Measurements from ENCODE around the gene GRWD1. TPM values are rescaled to one million over a fixed set of nuclear protein-coding genes. Genes with fewer than 3 reads are reported as not detected.

Gene GRWD1
- 17.5 TPM for total RNA-seq
- long read RNA-seq, full-length matches to known transcripts = 59 of 68 reads
- long read RNA-seq, partial matches to known transcripts = 9 of 68 reads
- long read RNA-seq, other reads (novel, unspliced or antisense) = 0 of 68 reads

DNA sequence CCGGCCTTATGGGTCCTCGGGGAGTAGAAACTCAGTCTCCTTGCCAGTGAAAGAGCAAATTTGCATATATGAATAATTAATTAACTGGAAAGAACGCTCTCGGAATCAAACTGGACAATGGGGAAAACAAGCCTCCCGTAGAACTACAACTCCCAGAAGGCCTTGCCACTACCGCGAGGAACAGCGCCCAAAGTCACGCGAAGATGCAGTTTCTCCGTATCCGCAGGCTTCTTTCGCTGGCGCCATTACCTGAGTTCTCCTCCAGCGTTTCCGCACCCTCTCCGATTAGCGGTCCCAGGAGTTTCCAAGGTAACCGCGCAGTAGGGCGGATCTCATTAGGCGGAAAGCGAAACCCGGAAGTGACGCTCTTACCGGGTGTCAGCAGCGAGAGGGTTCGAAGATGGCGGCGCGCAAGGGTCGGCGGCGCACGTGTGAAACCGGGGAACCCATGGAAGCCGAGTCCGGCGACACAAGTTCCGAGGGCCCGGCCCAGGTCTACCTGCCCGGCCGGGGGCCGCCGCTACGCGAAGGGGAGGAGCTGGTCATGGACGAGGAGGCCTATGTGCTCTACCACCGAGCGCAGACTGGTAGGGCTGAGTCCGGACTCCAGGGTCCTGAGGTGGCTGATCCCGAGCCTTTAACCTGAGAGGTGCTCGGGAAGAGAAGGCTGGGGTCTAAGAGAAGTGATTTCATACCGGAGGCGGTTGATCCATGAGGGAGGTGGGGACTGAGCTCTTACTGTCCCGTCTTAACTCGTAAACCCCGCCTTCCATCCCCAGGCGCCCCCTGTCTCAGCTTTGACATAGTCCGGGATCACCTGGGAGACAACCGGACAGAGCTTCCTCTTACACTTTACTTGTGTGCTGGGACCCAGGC is at the start of gene GRWD1:
GRWD1 (plus strand) TSS at position 378 of the 876 bp plus-strand sequence; CDS start at position 401, 23 bp downstream.
- intact Hi-C loops (cut with DNase I) = loop anchor here (1.0 to 10.0 kb wide), 4 partner anchors 23 to 141 kb away; partner anchors contain the start of genes CYTH2, GRIN2D, KDELR1 and SYNGR4
- DNase-seq (ENCODE audit: low spot score) = peak; percentile 95

- DNase-seq (ENCODE audit: low spot score) = no peak
- intact Hi-C loops (cut with DNase I) = no loop called here
These were observed 49.6 kb upstream of the GRWD1 start for GRCh38 chr19:48396016-48396823.

GRCh38 chr19:48396824-48397176 is 49.0 kb upstream of the GRWD1 start:
- no peak for DNase-seq (ENCODE audit: low spot score)
- intact Hi-C loops (cut with DNase I) = no loop called here

- intact Hi-C loops (cut with DNase I) = no loop called here
- DNase-seq (ENCODE audit: low spot score) = no peak
These were observed 48.3 kb upstream of the GRWD1 start for GRCh38 chr19:48397263-48398101.

DNA sequence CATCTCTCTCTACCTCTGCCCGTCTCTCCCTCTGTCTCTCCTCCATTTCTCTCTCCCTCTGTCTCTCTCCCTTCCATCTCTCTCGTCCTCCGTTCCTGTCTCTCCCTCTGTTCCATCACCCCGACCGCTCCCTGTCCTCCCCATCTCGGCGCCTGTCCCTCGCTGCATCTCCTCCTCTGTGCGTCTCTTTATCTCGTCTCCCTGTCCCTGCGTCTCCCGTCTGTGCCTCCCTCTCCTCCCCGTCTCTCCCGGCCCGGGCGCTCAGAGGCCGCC is 47.7 kb upstream of the GRWD1 start:
- intact Hi-C loops (cut with DNase I) = no loop called here
- DNase-seq (ENCODE audit: low spot score) = no peak

- intact Hi-C loops (cut with DNase I) = no loop called here
- peak; percentile 89 for DNase-seq (ENCODE audit: low spot score)
These were observed 47.2 kb upstream of the GRWD1 start for GRCh38 chr19:48398375-48399235.

- intact Hi-C loops (cut with DNase I) = no loop called here
- DNase-seq (ENCODE audit: low spot score) = no peak
These were observed 45.6 kb upstream of the GRWD1 start for GRCh38 chr19:48400018-48400742.

- no peak for DNase-seq (ENCODE audit: low spot score)
- intact Hi-C loops (cut with DNase I) = no loop called here
These were observed 44.5 kb upstream of the GRWD1 start for GRCh38 chr19:48401287-48401686.

- DNase-seq (ENCODE audit: low spot score) = no peak
- intact Hi-C loops (cut with DNase I) = no loop called here
These were observed 42.2 kb upstream of the GRWD1 start for GRCh38 chr19:48403606-48404005.

GRCh38 chr19:48405010-48405659 is 40.6 kb upstream of the GRWD1 start:
- intact Hi-C loops (cut with DNase I) = no loop called here
- DNase-seq (ENCODE audit: low spot score) = no peak

- no peak for DNase-seq (ENCODE audit: low spot score)
- intact Hi-C loops (cut with DNase I) = no loop called here
These were observed 39.9 kb upstream of the GRWD1 start for GRCh38 chr19:48405850-48406249.

- intact Hi-C loops (cut with DNase I) = no loop called here
- no peak for DNase-seq (ENCODE audit: low spot score)
These were observed 31.8 kb upstream of the GRWD1 start for GRCh38 chr19:48413879-48414587.

GRCh38 chr19:48415395-48415794 is 30.4 kb upstream of the GRWD1 start:
- intact Hi-C loops (cut with DNase I) = no loop called here
- peak; percentile 86 for DNase-seq (ENCODE audit: low spot score)

DNA sequence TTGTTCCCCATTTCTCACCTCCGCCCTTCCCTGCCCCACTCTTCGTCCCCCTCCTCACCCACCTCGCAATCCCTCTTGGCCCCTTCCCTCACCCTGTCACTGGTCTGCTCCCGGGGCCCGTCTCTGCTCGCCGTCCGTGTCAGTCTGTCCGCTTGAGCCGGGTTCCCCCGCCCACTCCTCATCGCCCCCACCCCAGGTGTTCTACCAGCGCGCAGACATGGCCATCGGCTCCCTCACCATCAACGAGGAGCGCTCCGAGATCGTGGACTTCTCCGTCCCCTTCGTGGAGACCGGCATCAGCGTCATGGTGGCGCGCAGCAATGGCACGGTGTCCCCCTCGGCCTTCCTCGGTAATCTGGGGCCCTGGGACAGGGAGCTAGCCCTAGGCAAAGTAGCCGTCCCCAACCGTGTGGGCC is 30.0 kb upstream of the GRWD1 start:
- no peak for DNase-seq (ENCODE audit: low spot score)

GRCh38 chr19:48417421-48417820 is 28.4 kb upstream of the GRWD1 start:
- no peak for DNase-seq (ENCODE audit: low spot score)
- intact Hi-C loops (cut with DNase I) = no loop called here

More for the DNA sequence above, 30.0 kb upstream of the GRWD1 start:
- intact Hi-C loops (cut with DNase I) = no loop called here

- DNase-seq (ENCODE audit: low spot score) = no peak
- intact Hi-C loops (cut with DNase I) = no loop called here
These were observed 27.3 kb upstream of the GRWD1 start for GRCh38 chr19:48418317-48419064.

Measured in cardiac septum (tissue), 1 donor.